K562 (cell line): ENCODE measurements around the gene ZNF487. TPM values are rescaled to one million over a fixed set of nuclear protein-coding genes. Genes with fewer than 3 reads are reported as not detected.

Source experiments
- ELF1 ChIP-seq: fragments of 200-800 bp; sonication (Bioruptor generic); IDR thresholded peaks from 2 replicates; pipeline ENCODE4 v1.6.1; 2016; ENCODE audit warnings: missing genetic modification characterization, missing compliant biosample characterization
- ETS1 ChIP-seq: conservative IDR thresholded peaks from 2 replicates; pipeline ENCODE4 v1.6.1; 2011; ENCODE audit warnings: low read depth, mild to moderate bottlenecking, low read length; ENCODE audit not compliant: control insufficient read depth
- SREBF2 ChIP-seq: sonication (generic); formaldehyde crosslinking; IDR thresholded peaks from 2 replicates; pipeline ENCODE4 v1.4.0; 2020; ENCODE audit warnings: mild to moderate bottlenecking, missing genetic modification reagents
- ZFX ChIP-seq: sonication (generic); formaldehyde crosslinking; IDR thresholded peaks from 2 replicates; pipeline ENCODE4 v1.8.0; 2022; ENCODE audit warnings: mild to moderate bottlenecking, missing genetic modification reagents, moderate library complexity
- ZKSCAN1 ChIP-seq: fragments of 150-350 bp; IDR thresholded peaks from 2 replicates; pipeline ENCODE4 v1.6.1; 2016; ENCODE audit warnings: low read depth, low read length
- ZNF75A ChIP-seq: fragments of 450-650 bp; formaldehyde crosslinking; IDR thresholded peaks from 2 replicates; pipeline ENCODE4 v1.4.0; 2020; ENCODE audit warnings: mild to moderate bottlenecking
- ZNF780A ChIP-seq: fragments of 250-450 bp; sonication (Bioruptor Pico); IDR thresholded peaks from 2 replicates; pipeline ENCODE4 v1.5.0; 2021; ENCODE audit warnings: mild to moderate bottlenecking
- ZSCAN29 ChIP-seq: fragments of 450-650 bp; IDR thresholded peaks from 2 replicates; pipeline ENCODE4 v1.6.1; 2017
- polyA plus RNA-seq, 8 experiments: library from polyadenylated mRNA; depleted of rRNA in 4 of 8; stranded (reverse) in 5 of 8; unstranded in 3 of 8; fragments of >200 nt; fragmentation: Nextera tagmentation in 2 of 8; fragmentation: Illumina TruSeq in 1 of 8; extraction: Ambion mirVana in 2 of 8; extraction: Trizol in 1 of 8; gene quantifications; 2 replicates each; pipeline versions ENCODE4 v1.2.1 to v1.2.3, GENCODE V29; 2011 to 2014; ENCODE audit warnings: inconsistent platforms in 1 of 8, missing spikeins in 1 of 8
- total RNA-seq, 7 experiments: library from RNA; depleted of rRNA in 6 of 7; stranded (reverse); fragments of >200 nt in 6 of 7; fragmentation: Illumina TruSeq in 2 of 7; extraction: Trizol in 2 of 7; gene quantifications; 2 replicates each; pipeline versions ENCODE4 v1.2.1 to v1.2.3, GENCODE V29; 2011 to 2021; ENCODE audit warnings: low replicate concordance in 1 of 7
- TF ChIP-seq, protein P1 (sequence below): sonication (generic); formaldehyde crosslinking; IDR thresholded peaks from 2 replicates; pipeline ENCODE4 v1.8.1; 2023; ENCODE audit warnings: missing genetic modification reagents, mild to moderate bottlenecking, borderline replicate concordance
- TF ChIP-seq, protein P2 (sequence below), 3 experiments: fragments of 200-800 bp in 1 of 3; fragments of 250-450 bp in 1 of 3; fragments of 450-650 bp in 1 of 3; sonication (Bioruptor Pico) in 1 of 3; sonication (Bioruptor generic) in 1 of 3; formaldehyde crosslinking in 1 of 3; IDR thresholded peaks; 2 replicates each; pipeline versions ENCODE4 v1.6.1 to v1.8.0; 2016 to 2022; ENCODE audit warnings: mild to moderate bottlenecking in 2 of 3, missing genetic modification characterization in 2 of 3, missing compliant biosample characterization in 1 of 3, moderate library complexity in 1 of 3
- TF ChIP-seq, protein P3 (sequence below), 2 experiments: IDR thresholded peaks; 2 replicates each; pipeline ENCODE4 v1.6.1; 2012; ENCODE audit warnings: improper control_type of control experiment in 2 of 2, low read depth in 2 of 2, low read length in 2 of 2, borderline replicate concordance in 1 of 2

The ZNF487 gene
- total and polyA plus RNA-seq, 9 of the 15 experiments (the other 6 are each of a cell fraction or from before 2014, with no cell fraction given) = 1.9 to 6.5 (median 4.2) TPM

GRCh38 chr10:43409385-43410109 is 27.4 kb upstream of the ZNF487 start (continued):
- TF ChIP-seq, protein P1, sequence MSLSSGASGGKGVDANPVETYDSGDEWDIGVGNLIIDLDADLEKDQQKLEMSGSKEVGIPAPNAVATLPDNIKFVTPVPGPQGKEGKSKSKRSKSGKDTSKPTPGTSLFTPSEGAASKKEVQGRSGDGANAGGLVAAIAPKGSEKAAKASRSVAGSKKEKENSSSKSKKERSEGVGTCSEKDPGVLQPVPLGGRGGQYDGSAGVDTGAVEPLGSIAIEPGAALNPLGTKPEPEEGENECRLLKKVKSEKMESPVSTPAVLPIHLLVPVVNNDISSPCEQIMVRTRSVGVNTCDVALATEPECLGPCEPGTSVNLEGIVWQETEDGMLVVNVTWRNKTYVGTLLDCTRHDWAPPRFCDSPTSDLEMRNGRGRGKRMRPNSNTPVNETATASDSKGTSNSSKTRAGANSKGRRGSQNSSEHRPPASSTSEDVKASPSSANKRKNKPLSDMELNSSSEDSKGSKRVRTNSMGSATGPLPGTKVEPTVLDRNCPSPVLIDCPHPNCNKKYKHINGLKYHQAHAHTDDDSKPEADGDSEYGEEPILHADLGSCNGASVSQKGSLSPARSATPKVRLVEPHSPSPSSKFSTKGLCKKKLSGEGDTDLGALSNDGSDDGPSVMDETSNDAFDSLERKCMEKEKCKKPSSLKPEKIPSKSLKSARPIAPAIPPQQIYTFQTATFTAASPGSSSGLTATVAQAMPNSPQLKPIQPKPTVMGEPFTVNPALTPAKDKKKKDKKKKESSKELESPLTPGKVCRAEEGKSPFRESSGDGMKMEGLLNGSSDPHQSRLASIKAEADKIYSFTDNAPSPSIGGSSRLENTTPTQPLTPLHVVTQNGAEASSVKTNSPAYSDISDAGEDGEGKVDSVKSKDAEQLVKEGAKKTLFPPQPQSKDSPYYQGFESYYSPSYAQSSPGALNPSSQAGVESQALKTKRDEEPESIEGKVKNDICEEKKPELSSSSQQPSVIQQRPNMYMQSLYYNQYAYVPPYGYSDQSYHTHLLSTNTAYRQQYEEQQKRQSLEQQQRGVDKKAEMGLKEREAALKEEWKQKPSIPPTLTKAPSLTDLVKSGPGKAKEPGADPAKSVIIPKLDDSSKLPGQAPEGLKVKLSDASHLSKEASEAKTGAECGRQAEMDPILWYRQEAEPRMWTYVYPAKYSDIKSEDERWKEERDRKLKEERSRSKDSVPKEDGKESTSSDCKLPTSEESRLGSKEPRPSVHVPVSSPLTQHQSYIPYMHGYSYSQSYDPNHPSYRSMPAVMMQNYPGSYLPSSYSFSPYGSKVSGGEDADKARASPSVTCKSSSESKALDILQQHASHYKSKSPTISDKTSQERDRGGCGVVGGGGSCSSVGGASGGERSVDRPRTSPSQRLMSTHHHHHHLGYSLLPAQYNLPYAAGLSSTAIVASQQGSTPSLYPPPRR (CRISPR knock-in tag) = no peak
- TF ChIP-seq ETS1 = no peak
- no peak for TF ChIP-seq ZKSCAN1
- no peak for TF ChIP-seq ZSCAN29
- TF ChIP-seq, protein P2, sequence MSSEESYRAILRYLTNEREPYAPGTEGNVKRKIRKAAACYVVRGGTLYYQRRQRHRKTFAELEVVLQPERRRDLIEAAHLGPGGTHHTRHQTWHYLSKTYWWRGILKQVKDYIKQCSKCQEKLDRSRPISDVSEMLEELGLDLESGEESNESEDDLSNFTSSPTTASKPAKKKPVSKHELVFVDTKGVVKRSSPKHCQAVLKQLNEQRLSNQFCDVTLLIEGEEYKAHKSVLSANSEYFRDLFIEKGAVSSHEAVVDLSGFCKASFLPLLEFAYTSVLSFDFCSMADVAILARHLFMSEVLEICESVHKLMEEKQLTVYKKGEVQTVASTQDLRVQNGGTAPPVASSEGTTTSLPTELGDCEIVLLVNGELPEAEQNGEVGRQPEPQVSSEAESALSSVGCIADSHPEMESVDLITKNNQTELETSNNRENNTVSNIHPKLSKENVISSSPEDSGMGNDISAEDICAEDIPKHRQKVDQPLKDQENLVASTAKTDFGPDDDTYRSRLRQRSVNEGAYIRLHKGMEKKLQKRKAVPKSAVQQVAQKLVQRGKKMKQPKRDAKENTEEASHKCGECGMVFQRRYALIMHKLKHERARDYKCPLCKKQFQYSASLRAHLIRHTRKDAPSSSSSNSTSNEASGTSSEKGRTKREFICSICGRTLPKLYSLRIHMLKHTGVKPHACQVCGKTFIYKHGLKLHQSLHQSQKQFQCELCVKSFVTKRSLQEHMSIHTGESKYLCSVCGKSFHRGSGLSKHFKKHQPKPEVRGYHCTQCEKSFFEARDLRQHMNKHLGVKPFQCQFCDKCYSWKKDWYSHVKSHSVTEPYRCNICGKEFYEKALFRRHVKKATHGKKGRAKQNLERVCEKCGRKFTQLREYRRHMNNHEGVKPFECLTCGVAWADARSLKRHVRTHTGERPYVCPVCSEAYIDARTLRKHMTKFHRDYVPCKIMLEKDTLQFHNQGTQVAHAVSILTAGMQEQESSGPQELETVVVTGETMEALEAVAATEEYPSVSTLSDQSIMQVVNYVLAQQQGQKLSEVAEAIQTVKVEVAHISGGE (CRISPR knock-in tag; IDR thresholded peaks at IDR 0.05) = no peak
- no peak for TF ChIP-seq ZNF780A (CRISPR knock-in tag)
- TF ChIP-seq ZNF75A (CRISPR knock-in tag) = no peak
- no peak for TF ChIP-seq SREBF2 (CRISPR knock-in tag)
- TF ChIP-seq ZFX (CRISPR knock-in tag) = no peak
- TF ChIP-seq, protein P3, sequence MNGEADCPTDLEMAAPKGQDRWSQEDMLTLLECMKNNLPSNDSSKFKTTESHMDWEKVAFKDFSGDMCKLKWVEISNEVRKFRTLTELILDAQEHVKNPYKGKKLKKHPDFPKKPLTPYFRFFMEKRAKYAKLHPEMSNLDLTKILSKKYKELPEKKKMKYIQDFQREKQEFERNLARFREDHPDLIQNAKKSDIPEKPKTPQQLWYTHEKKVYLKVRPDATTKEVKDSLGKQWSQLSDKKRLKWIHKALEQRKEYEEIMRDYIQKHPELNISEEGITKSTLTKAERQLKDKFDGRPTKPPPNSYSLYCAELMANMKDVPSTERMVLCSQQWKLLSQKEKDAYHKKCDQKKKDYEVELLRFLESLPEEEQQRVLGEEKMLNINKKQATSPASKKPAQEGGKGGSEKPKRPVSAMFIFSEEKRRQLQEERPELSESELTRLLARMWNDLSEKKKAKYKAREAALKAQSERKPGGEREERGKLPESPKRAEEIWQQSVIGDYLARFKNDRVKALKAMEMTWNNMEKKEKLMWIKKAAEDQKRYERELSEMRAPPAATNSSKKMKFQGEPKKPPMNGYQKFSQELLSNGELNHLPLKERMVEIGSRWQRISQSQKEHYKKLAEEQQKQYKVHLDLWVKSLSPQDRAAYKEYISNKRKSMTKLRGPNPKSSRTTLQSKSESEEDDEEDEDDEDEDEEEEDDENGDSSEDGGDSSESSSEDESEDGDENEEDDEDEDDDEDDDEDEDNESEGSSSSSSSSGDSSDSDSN (IDR thresholded peaks at IDR 0.05; ENCODE audit: borderline replicate concordance in 1 of 2, low read depth in 2 of 2, low read length in 2 of 2) = no peak
- TF ChIP-seq ELF1 (tag) = no peak
